Peyer's patch (tissue), 4 donors: Measurements from ENCODE around the gene KPNA6. TPM values are rescaled to one million over a fixed set of nuclear protein-coding genes. Genes with fewer than 3 reads are reported as not detected.

Source experiments
- DNase-seq, 3 donors: peaks; one replicate each; pipeline ENCODE4 v3.0.0-alpha.2; 2017 to 2019
- H3K27ac ChIP-seq, 4 donors: fragments of 200-600 bp; sonication (generic); one replicate each; pipeline ENCODE4 v1.5.1; 2016 to 2019
- H3K27me3 ChIP-seq, 2 donors: fragments of 200-600 bp; sonication (generic); one replicate each; pipeline ENCODE4 v1.5.1; 2019
- H3K36me3 ChIP-seq, 3 donors: fragments of 200-600 bp; sonication (generic); one replicate each; pipeline ENCODE4 v1.5.1; 2016 to 2019
- H3K4me1 ChIP-seq, 4 donors: fragments of 200-600 bp; sonication (generic); one replicate each; pipeline ENCODE4 v1.5.1; 2016 to 2019
- H3K4me3 ChIP-seq, 4 donors: fragments of 200-600 bp; sonication (generic); 1 replicate in 3 of 4; 2 replicates in 1 of 4; pipeline ENCODE4 v1.5.1; 2016 to 2019; ENCODE audit warnings: mild to moderate bottlenecking in 1 of 4
- H3K9me3 ChIP-seq, 4 donors: fragments of 200-600 bp; sonication (generic); one replicate each; pipeline ENCODE4 v1.5.1; 2016 to 2019; ENCODE audit warnings: mild to moderate bottlenecking in 1 of 4
- CTCF ChIP-seq, 6 experiments: fragments of 450-650 bp in 4 of 6; fragments of 200-600 bp in 2 of 6; sonication (generic) in 1 of 6; IDR thresholded peaks; one replicate each; pipeline ENCODE4 v1.5.1; 2017 to 2019; ENCODE audit warnings: antibody characterized with exemption in 6 of 6, mild to moderate bottlenecking in 3 of 6, moderate library complexity in 1 of 6
- POLR2A ChIP-seq, 2 donors: fragments of 450-650 bp; IDR thresholded peaks; one replicate each; pipeline ENCODE4 v1.5.1; 2017; ENCODE audit warnings: antibody characterized with exemption in 2 of 2, mild to moderate bottlenecking in 2 of 2, moderate library complexity in 2 of 2
- total RNA-seq, 4 donors: library from RNA; depleted of rRNA; stranded (reverse); fragments of >200 nt; gene quantifications; one replicate each; pipeline ENCODE4 v1.1.0, GENCODE V29; 2016

The KPNA6 gene
- total RNA-seq, 4 donors from 2014 or later: 24.8 to 29.8 (median 25.6) TPM

GRCh38 chr1:32200226-32201010 lies 92.6 kb downstream of the KPNA6 start, which contains the start of gene CCDC28B:
CCDC28B (plus strand) TSS chr1:32200595; CDS start chr1:32201936, 1,341 bp downstream.
- peak within 1 kb of the TSS; percentile 37 to 73 (median 62) for H3K4me3 ChIP-seq
- H3K36me3 ChIP-seq: peaks cover 0 to 29% (median 0%) of the 10 kb centered on the region in 3 donors
- peak; percentile 63 to 74 (median 65) for DNase-seq
- H3K4me1 ChIP-seq: peaks cover 0 to 32% (median 9%) of the 10 kb centered on the region in 4 donors
- no peaks in the 10 kb centered on the region for H3K27me3 ChIP-seq
- peak within 1 kb of the TSS; percentile 45 to 78 (median 74) for H3K27ac ChIP-seq
- no peaks in the 10 kb centered on the region for H3K9me3 ChIP-seq
- no peak for TF ChIP-seq CTCF (IDR thresholded peaks at IDR 0.05)
- no peak for TF ChIP-seq POLR2A (IDR thresholded peaks at IDR 0.05)

- TF ChIP-seq POLR2A (IDR thresholded peaks at IDR 0.05) (no peak), CTCF (IDR thresholded peaks at IDR 0.05) (peak in 1 of 6 experiments; percentile 7)
- Histone ChIP-seq H3K4me3 (peak overlapping the region; percentile 37 to 73 (median 62)), H3K27ac (peak overlapping the region; percentile 45 to 78 (median 74)), H3K4me1 (peaks cover 0 to 37% (median 14%) of the 10 kb centered on the region in 4 donors), H3K36me3 (peaks cover 0 to 21% (median 0%) of the 10 kb centered on the region in 3 donors), H3K9me3 (no peaks in the 10 kb centered on the region), H3K27me3 (no peaks in the 10 kb centered on the region)
- DNase-seq: peak; percentile 67 to 96 (median 93)
Measured at GRCh38 chr1:32201011-32201855, 93.4 kb downstream of the KPNA6 start.

GRCh38 chr1:32204943-32205361 lies 97.1 kb downstream of the KPNA6 start:
- Histone ChIP-seq H3K36me3 (no peaks in the 10 kb centered on the region), H3K4me3 (peak overlapping the region; percentile 55 to 64 (median 56)), H3K27me3 (no peaks in the 10 kb centered on the region), H3K4me1 (peaks cover 0 to 43% (median 15%) of the 10 kb centered on the region in 4 donors), H3K27ac (peak overlapping the region in 2 of 4 donors; percentile 58 to 61), H3K9me3 (no peaks in the 10 kb centered on the region)
- TF ChIP-seq CTCF (IDR thresholded peaks at IDR 0.05): no peak
- TF ChIP-seq POLR2A (IDR thresholded peaks at IDR 0.05): no peak
- no peak for DNase-seq

GRCh38 chr1:32205401-32206370 lies 97.8 kb downstream of the KPNA6 start, which contains the start of gene IQCC:
IQCC (plus strand) TSS chr1:32205671; CDS start chr1:32205682, 11 bp downstream.
- peak; percentile 79 to 93 (median 91) for DNase-seq
- TF ChIP-seq POLR2A (IDR thresholded peaks at IDR 0.05): peak; percentile 33 to 45
- no peak for TF ChIP-seq CTCF (IDR thresholded peaks at IDR 0.05)
- Histone ChIP-seq H3K36me3 (no peaks in the 10 kb centered on the region), H3K9me3 (no peaks in the 10 kb centered on the region), H3K4me3 (peak within 1 kb of the TSS; percentile 55 to 64 (median 56)), H3K4me1 (peaks cover 0 to 41% (median 15%) of the 10 kb centered on the region in 4 donors), H3K27ac (peak within 1 kb of the TSS in 2 of 4 donors; percentile 58 to 61), H3K27me3 (no peaks in the 10 kb centered on the region)
